ENCODE data around the gene MAP4K4.
"Not testable (repeated sequence)": the region's sequence is repeated elsewhere in the genome, so short reads cannot be mapped to it uniquely, and the experiment has no call there.

The MAP4K4 gene

DNA sequence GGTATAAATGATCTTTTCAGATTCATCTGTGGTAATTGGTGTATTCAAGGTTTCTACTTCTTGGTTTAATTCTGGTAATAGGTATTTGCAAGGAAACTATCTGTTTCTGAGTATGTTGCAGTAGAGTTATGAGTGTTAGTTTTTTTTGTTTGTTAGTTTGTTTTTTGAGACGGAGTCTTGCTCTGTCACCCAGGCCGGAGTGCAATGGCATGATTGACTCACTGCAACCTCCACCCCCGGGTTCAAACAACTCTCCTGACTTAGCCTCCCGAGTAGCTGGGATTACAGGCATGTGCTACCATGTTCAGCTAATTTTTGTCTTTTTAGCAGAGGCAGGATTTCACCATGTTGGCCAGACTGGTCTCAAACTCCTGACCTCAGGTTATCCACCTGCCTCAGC lies 233.3 kb downstream of the MAP4K4 start:
- no peak for FAIRE-seq

GRCh38 chr2:101931402-101931801 lies 233.9 kb downstream of the MAP4K4 start:
- FAIRE-seq, result no peak

GRCh38 chr2:101935764-101936163 lies 238.3 kb downstream of the MAP4K4 start:
- FAIRE-seq, result not testable (repeated sequence)

GRCh38 chr2:101942851-101943250 lies 245.3 kb downstream of the MAP4K4 start:
- FAIRE-seq, result no peak

All from A204.1 (cell line).